Mesenchymal stem cell (in vitro differentiated cells and primary cell): ENCODE results near the gene HOXB1.

Experiments
- DNase-seq: peaks from one replicate; pipeline ENCODE4 v3.0.0-alpha.2; 2013
- H2AFZ ChIP-seq: one replicate; pipeline ENCODE4 v1.6.1; 2013; ENCODE audit warnings: low read depth, mild to moderate bottlenecking, control low read depth, inconsistent platforms, low read length, moderate library complexity
- H2AK5ac ChIP-seq: 2 replicates; pipeline ENCODE4 v1.6.1; 2013; ENCODE audit warnings: low read length, moderate library complexity, mild to moderate bottlenecking, inconsistent platforms; ENCODE audit not compliant: severe bottlenecking
- H2BK120ac ChIP-seq: one replicate; pipeline ENCODE4 v1.6.1; 2013; ENCODE audit warnings: low read depth, mild to moderate bottlenecking, inconsistent platforms, low read length, moderate library complexity
- H2BK12ac ChIP-seq, 2 experiments: one replicate each; pipeline ENCODE4 v1.6.1; 2013; ENCODE audit warnings: inconsistent platforms in 2 of 2, low read length in 2 of 2, mild to moderate bottlenecking in 2 of 2, moderate library complexity in 2 of 2, control low read depth in 1 of 2
- H2BK15ac ChIP-seq: one replicate; pipeline ENCODE4 v1.6.1; 2013; ENCODE audit warnings: mild to moderate bottlenecking, low read depth, inconsistent platforms; ENCODE audit not compliant: poor library complexity, severe bottlenecking
- H2BK5ac ChIP-seq: 2 replicates; pipeline ENCODE4 v1.6.1; 2013; ENCODE audit warnings: low read depth, mild to moderate bottlenecking, low read length, control low read depth, inconsistent platforms; ENCODE audit not compliant: poor library complexity, severe bottlenecking
- H3K14ac ChIP-seq, 2 experiments: one replicate each; pipeline ENCODE4 v1.6.1; 2013; ENCODE audit warnings: inconsistent platforms in 2 of 2, low read length in 2 of 2, control low read depth in 1 of 2, mild to moderate bottlenecking in 1 of 2, moderate library complexity in 1 of 2
- H3K18ac ChIP-seq, 2 experiments: one replicate each; pipeline ENCODE4 v1.6.1; 2013; ENCODE audit warnings: inconsistent platforms in 2 of 2, low read length in 2 of 2, control low read depth in 1 of 2, low read depth in 1 of 2, mild to moderate bottlenecking in 1 of 2
- H3K23ac ChIP-seq, 2 experiments: one replicate each; pipeline ENCODE4 v1.6.1; 2013; ENCODE audit warnings: inconsistent platforms in 2 of 2, low read length in 2 of 2, mild to moderate bottlenecking in 2 of 2, moderate library complexity in 2 of 2, control low read depth in 1 of 2
- H3K27ac ChIP-seq: 2 replicates; pipeline ENCODE4 v1.5.1; 2013; ENCODE audit warnings: mild to moderate bottlenecking, moderate library complexity, low read length, control low read depth, inconsistent platforms; ENCODE audit not compliant: poor library complexity, severe bottlenecking
- H3K27me3 ChIP-seq, 2 experiments: 2 replicates each; pipeline versions ENCODE4 v1.6.1 to v1.7.0; 2013; ENCODE audit warnings: low read length in 2 of 2, mild to moderate bottlenecking in 2 of 2, moderate library complexity in 2 of 2, control low read depth in 1 of 2, inconsistent platforms in 1 of 2; ENCODE audit not compliant: control insufficient read depth in 1 of 2, insufficient read depth in 1 of 2
- H3K36me3 ChIP-seq, 2 experiments: 2 replicates each; pipeline versions ENCODE4 v1.6.1 to v1.7.0; 2013; ENCODE audit warnings: low read length in 2 of 2, control low read depth in 1 of 2, inconsistent platforms in 1 of 2, low read depth in 1 of 2, mild to moderate bottlenecking in 1 of 2; ENCODE audit not compliant: insufficient read depth in 2 of 2, control insufficient read depth in 1 of 2
- H3K4ac ChIP-seq, 2 experiments: one replicate each; pipeline ENCODE4 v1.6.1; 2013; ENCODE audit warnings: inconsistent platforms in 2 of 2, low read length in 2 of 2, mild to moderate bottlenecking in 2 of 2, moderate library complexity in 2 of 2, control low read depth in 1 of 2, low read depth in 1 of 2
- H3K4me1 ChIP-seq: 2 replicates; pipeline ENCODE4 v1.6.1; 2013; ENCODE audit warnings: low read depth, low read length, control low read depth; ENCODE audit not compliant: control insufficient read depth, insufficient read depth
- H3K4me2 ChIP-seq: 2 replicates; pipeline ENCODE4 v1.6.1; 2013; ENCODE audit warnings: low read length, mild to moderate bottlenecking, inconsistent platforms; ENCODE audit not compliant: poor library complexity, severe bottlenecking
- H3K4me3 ChIP-seq, 2 experiments: 2 replicates each; pipeline versions ENCODE4 v1.5.1 to v1.7.0; 2013; ENCODE audit warnings: low read length in 2 of 2, mild to moderate bottlenecking in 2 of 2, control low read depth in 1 of 2, low read depth in 1 of 2; ENCODE audit not compliant: insufficient read depth in 1 of 2
- H3K79me1 ChIP-seq: replicated peaks from 2 replicates; pipeline ENCODE4 v1.6.1; 2013; ENCODE audit warnings: mild to moderate bottlenecking, control low read depth, low read length, inconsistent platforms; ENCODE audit not compliant: poor library complexity, severe bottlenecking
- H3K9ac ChIP-seq: 2 replicates; pipeline ENCODE4 v1.7.0; 2013; ENCODE audit warnings: mild to moderate bottlenecking, low read length, moderate library complexity
- H3K9me3 ChIP-seq: 2 replicates; pipeline ENCODE4 v1.7.0; 2013; ENCODE audit warnings: mild to moderate bottlenecking, low read length; ENCODE audit not compliant: control insufficient read depth
- H4K8ac ChIP-seq: one replicate; pipeline ENCODE4 v1.6.1; 2013; ENCODE audit warnings: inconsistent platforms, mild to moderate bottlenecking, low read length, moderate library complexity
- H4K91ac ChIP-seq: one replicate; pipeline ENCODE4 v1.6.1; 2013; ENCODE audit warnings: mild to moderate bottlenecking, low read length, inconsistent platforms
- WGBS: methylation state at CpG from one replicate; pipeline ENCODE4 v1.1.7; 2013; ENCODE audit warnings: mixed read lengths; 5-methylcytosine and 5-hydroxymethylcytosine counted together

The HOXB1 gene

DNA sequence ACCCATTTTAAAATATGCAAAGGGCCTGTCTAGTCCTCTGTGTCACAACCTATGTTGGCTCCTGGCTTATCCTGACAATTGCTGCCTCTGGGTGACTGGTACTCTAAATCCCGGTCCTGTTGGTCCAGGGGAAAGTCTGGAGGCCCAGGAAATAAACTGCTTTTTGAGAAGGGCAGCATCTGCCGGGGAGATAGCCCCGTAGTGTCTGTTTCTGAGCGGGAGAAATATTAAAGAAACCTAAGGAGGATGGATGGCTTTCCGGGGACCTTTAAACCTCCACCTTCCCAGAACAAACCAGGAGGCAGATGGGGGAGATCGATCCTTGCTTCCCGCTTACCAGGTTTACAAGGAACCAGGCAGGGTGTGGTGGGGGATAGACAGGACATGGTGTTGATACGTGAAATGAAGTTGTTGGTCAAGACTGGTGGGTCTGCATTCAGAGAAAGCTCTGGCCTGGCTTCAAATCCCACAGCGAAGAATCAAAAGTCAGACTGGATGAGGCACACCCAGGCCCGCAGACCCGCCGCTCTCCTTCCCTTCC lies 10.3 kb upstream of the HOXB1 start:
- Histone ChIP-seq H3K18ac (peak overlapping the region; percentile 88 to 99), H3K4ac (peak overlapping the region; percentile 35 to 76), H3K4me2 (peak overlapping the region; percentile 79), H3K79me1 (no peaks in the 10 kb centered on the region), H4K91ac (peak overlapping the region; percentile 67), H2AFZ (no peak overlapping the region), H2BK5ac (peak overlapping the region; percentile 97), H2AK5ac (peak overlapping the region; percentile 46), H3K27me3 (no peaks in the 10 kb centered on the region), H3K4me1 (peaks cover 11% of the 10 kb centered on the region), H2BK12ac (peak overlapping the region; percentile 15 to 89), H3K9me3 (no peaks in the 10 kb centered on the region), H3K4me3 (peak overlapping the region; percentile 70 to 97), H3K23ac (no peak overlapping the region), H3K27ac (peak overlapping the region; percentile 99), H4K8ac (peak overlapping the region; percentile 10), H3K36me3 (peaks cover 14 to 17% of the 10 kb centered on the region in 2 experiments), H2BK120ac (peak overlapping the region; percentile 98), H2BK15ac (peak overlapping the region; percentile 62), H3K14ac (peak overlapping the region; percentile 50 to 82), H3K9ac (peak overlapping the region; percentile 100)
- WGBS = 6% methylated on average over 11 of the region's 12 CpGs
- no peak for DNase-seq

GRCh38 chr17:48540213-48540612 lies 9.4 kb upstream of the HOXB1 start:
- Histone ChIP-seq H4K8ac (no peak overlapping the region), H3K4me3 (peak overlapping the region in 1 of 2 experiments; percentile 97), H3K18ac (no peak overlapping the region), H4K91ac (no peak overlapping the region), H2BK15ac (no peak overlapping the region), H3K4me2 (no peak overlapping the region), H3K27ac (peak overlapping the region; percentile 56), H2AFZ (no peak overlapping the region), H3K23ac (peak overlapping the region in 1 of 2 experiments; percentile 77), H3K79me1 (no peaks in the 10 kb centered on the region), H3K4ac (peak overlapping the region in 1 of 2 experiments; percentile 33), H3K9me3 (no peaks in the 10 kb centered on the region), H3K27me3 (no peaks in the 10 kb centered on the region), H3K14ac (no peak overlapping the region), H2BK5ac (peak overlapping the region; percentile 4), H3K4me1 (peaks cover 9% of the 10 kb centered on the region), H2AK5ac (no peak overlapping the region), H3K9ac (peak overlapping the region; percentile 100), H2BK120ac (no peak overlapping the region), H3K36me3 (peaks cover 14 to 17% of the 10 kb centered on the region in 2 experiments), H2BK12ac (peak overlapping the region in 1 of 2 experiments; percentile 57)
- peak; percentile 48 for DNase-seq
- 68% methylated on average over 1 of the region's 1 CpG for WGBS

DNA sequence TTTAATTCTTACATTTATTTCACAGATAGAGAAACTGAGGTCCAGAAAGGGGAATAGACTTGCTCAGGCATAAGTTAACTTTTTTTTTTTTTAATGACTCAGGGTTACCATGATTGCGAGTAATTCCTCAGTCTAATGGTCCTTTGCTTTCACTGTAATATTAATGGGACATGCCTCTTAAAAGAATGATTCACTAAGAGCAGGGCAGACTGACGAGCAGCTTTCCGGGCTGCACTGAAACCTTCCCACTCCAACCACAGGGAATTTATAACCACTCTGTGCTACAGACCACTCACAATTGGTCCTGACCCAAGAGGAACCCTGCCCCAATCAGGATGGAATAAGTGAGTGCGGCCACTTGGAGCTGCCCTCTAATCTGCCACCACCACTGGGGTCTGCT lies 8.4 kb upstream of the HOXB1 start:
- peak overlapping the region in 1 of 2 experiments; percentile 63 for H2BK12ac ChIP-seq
- no peak overlapping the region for H3K14ac ChIP-seq

GRCh38 chr17:48537316-48537715 lies 6.5 kb upstream of the HOXB1 start:
- Histone ChIP-seq H2BK5ac (no peak overlapping the region), H3K27ac (no peak overlapping the region), H4K91ac (no peak overlapping the region), H3K79me1 (no peaks in the 10 kb centered on the region), H3K18ac (peak overlapping the region; percentile 3 to 46), H4K8ac (peak overlapping the region; percentile 24), H3K4me1 (peaks cover 9% of the 10 kb centered on the region), H3K36me3 (peaks cover 6 to 7% of the 10 kb centered on the region in 2 experiments), H2AK5ac (peak overlapping the region; percentile 61), H2BK15ac (no peak overlapping the region), H2AFZ (no peak overlapping the region), H3K4ac (no peak overlapping the region), H3K23ac (no peak overlapping the region), H3K9ac (peak overlapping the region; percentile 72), H2BK120ac (peak overlapping the region; percentile 97), H3K9me3 (no peaks in the 10 kb centered on the region), H2BK12ac (peak overlapping the region; percentile 51 to 81), H3K27me3 (no peaks in the 10 kb centered on the region), H3K4me2 (no peak overlapping the region), H3K4me3 (no peak overlapping the region), H3K14ac (no peak overlapping the region)
- peak; percentile 13 for DNase-seq
- WGBS = no CpG with 5 or more reads among the region's 3 CpGs

More for the DNA sequence above, 8.4 kb upstream of the HOXB1 start:
- H3K4me1 ChIP-seq = peaks cover 9% of the 10 kb centered on the region
- H2BK5ac ChIP-seq = no peak overlapping the region
- no peaks in the 10 kb centered on the region for H3K79me1 ChIP-seq
- H3K4me3 ChIP-seq = peak overlapping the region in 1 of 2 experiments; percentile 97
- peak overlapping the region in 1 of 2 experiments; percentile 90 for H3K18ac ChIP-seq
- no peaks in the 10 kb centered on the region for H3K9me3 ChIP-seq
- no peak overlapping the region for H2AFZ ChIP-seq
- H3K9ac ChIP-seq = peak overlapping the region; percentile 70
- H3K4ac ChIP-seq = peak overlapping the region in 1 of 2 experiments; percentile 59
- H4K8ac ChIP-seq = no peak overlapping the region
- WGBS = 0% methylated on average over 4 of the region's 4 CpGs
- no peak overlapping the region for H3K4me2 ChIP-seq
- H4K91ac ChIP-seq = no peak overlapping the region
- peak overlapping the region; percentile 56 for H3K27ac ChIP-seq
- peak; percentile 97 for DNase-seq
- peaks cover 14 to 17% of the 10 kb centered on the region in 2 experiments for H3K36me3 ChIP-seq
- peak overlapping the region; percentile 90 for H2AK5ac ChIP-seq
- H3K23ac ChIP-seq = no peak overlapping the region
- H2BK15ac ChIP-seq = no peak overlapping the region
- H2BK120ac ChIP-seq = no peak overlapping the region
- no peaks in the 10 kb centered on the region for H3K27me3 ChIP-seq
